GM12801 (cell line): ENCODE data around the gene LMCD1.

Source experiments
- TF ChIP-seq, protein P1 (sequence below): IDR thresholded peaks from one replicate; pipeline ENCODE4 v1.5.1; 2011; ENCODE audit warnings: control low read depth; ENCODE audit not compliant: insufficient read length; ENCODE audit errors: extremely low read depth

The LMCD1 gene

GRCh38 chr3:8484409-8485140 is 17.0 kb upstream of the LMCD1 start:
- TF ChIP-seq, protein P1, sequence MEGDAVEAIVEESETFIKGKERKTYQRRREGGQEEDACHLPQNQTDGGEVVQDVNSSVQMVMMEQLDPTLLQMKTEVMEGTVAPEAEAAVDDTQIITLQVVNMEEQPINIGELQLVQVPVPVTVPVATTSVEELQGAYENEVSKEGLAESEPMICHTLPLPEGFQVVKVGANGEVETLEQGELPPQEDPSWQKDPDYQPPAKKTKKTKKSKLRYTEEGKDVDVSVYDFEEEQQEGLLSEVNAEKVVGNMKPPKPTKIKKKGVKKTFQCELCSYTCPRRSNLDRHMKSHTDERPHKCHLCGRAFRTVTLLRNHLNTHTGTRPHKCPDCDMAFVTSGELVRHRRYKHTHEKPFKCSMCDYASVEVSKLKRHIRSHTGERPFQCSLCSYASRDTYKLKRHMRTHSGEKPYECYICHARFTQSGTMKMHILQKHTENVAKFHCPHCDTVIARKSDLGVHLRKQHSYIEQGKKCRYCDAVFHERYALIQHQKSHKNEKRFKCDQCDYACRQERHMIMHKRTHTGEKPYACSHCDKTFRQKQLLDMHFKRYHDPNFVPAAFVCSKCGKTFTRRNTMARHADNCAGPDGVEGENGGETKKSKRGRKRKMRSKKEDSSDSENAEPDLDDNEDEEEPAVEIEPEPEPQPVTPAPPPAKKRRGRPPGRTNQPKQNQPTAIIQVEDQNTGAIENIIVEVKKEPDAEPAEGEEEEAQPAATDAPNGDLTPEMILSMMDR = no peak

DNA sequence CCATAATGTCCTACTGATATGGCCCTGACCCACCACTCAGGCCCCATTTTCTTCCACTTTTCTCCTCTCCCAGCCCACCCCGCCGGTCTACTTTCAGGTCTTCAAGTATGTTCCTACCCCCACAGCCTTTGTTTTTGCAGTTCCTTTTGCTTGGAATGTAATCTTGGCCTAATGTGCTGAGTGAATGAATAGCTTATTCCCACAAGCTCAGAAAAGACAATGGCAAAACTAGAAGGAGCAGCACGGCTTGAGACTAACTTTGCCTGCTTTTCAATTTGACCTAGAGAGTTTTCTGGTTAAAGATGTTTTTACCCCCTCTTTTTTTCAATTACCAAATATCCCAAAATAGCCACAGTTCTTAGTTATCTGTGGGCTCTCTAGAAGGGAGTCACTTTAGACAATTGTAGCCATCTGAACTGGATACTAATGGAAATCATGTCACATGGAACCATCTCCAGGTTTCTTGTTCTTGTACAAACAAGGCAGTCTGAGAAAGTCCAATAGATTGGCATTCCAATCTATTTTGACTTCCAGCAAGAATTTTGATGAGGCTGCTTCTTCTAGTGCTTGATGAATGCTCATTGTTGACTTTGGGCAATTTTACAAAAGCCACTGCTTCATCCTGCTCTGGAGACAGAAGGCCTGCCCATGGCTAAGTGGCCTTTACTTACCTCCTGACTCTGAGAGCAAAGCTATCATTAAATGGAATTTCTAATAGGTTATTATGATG is 16.3 kb upstream of the LMCD1 start:
- TF ChIP-seq, protein P1 = no peak

- TF ChIP-seq, protein P1 = no peak
These were observed 15.7 kb upstream of the LMCD1 start for GRCh38 chr3:8485943-8486342.

DNA sequence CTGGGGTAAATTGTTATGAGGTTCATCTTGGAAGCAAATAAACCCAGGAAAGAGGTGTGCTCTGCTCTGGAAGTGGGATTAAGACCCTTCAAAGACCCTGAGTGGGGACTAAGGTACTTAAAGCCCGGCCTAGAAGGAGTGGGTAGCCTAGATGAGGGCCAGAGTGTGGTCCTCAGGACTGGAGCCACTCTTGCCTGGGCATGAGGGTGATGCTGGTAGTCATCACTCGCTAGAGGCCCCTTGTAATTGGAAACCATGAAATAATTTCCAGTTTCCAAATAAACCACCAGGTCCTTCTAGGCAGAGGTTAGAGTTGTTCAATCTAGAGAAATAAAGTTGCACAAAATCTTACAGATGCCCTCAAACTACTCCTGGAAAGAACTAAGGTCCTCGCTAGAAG is 15.2 kb upstream of the LMCD1 start:
- TF ChIP-seq, protein P1 = no peak

GRCh38 chr3:8486936-8487335 is 14.7 kb upstream of the LMCD1 start:
- TF ChIP-seq, protein P1 = no peak

GRCh38 chr3:8488411-8488810 is 13.2 kb upstream of the LMCD1 start:
- TF ChIP-seq, protein P1 = no peak

- TF ChIP-seq, protein P1 = no peak
These were observed 12.7 kb upstream of the LMCD1 start for GRCh38 chr3:8488877-8489276.
